PC-3 (cell line): ENCODE data around the gene RAB6C. TPM values are rescaled to one million over a fixed set of nuclear protein-coding genes. Genes with fewer than 3 reads are reported as not detected.
"Not testable (repeated sequence)": the region's sequence is repeated elsewhere in the genome, so short reads cannot be mapped to it uniquely, and the experiment has no call there.

Source experiments
- ATAC-seq: fragments of 200-7000 bp; cut with Tn5 transposase; 2 replicates; pipeline ENCODE4 v1.9.1; 2020; ENCODE audit warnings: mild to moderate bottlenecking, moderate library complexity
- BruUV-seq: library from RNA; stranded (reverse); fragments of 400-500 nt; replicated peaks from 2 replicates; lab custom pipeline; 2021; lab: Mats Ljungman, UMichigan
- CTCF ChIA-PET: fragments of 300-600 bp; sonication (Branson Sonifier 250); formaldehyde crosslinking; loops from one replicate; lab custom pipeline; 2022; ENCODE audit warnings: antibody characterized with exemption; lab: Charles Lee
- POLR2A ChIA-PET: fragments of 300-600 bp; sonication (Branson Sonifier 250); formaldehyde crosslinking; loops from one replicate; lab custom pipeline; 2022; ENCODE audit warnings: antibody characterized with exemption; ENCODE audit not compliant: unreplicated experiment; lab: Charles Lee
- DNase-seq: peaks from one replicate; pipeline ENCODE4 v3.0.0-alpha.2; 2015
- H2AFZ ChIP-seq: fragments of 300-600 bp; sonication (generic); 2 replicates; pipeline ENCODE4 v1.6.0; 2016; ENCODE audit warnings: antibody characterized with exemption, low read length
- H3F3A ChIP-seq: fragments of 300-600 bp; sonication (generic); one replicate; pipeline ENCODE4 v1.6.0; 2017; ENCODE audit warnings: antibody characterized with exemption, low read length, control low read depth, mild to moderate bottlenecking; ENCODE audit not compliant: unreplicated experiment
- H3K27ac ChIP-seq: fragments of 300-600 bp; sonication (generic); 2 replicates; pipeline ENCODE4 v1.5.1; 2016; ENCODE audit warnings: mild to moderate bottlenecking, low read length
- H3K27me3 ChIP-seq: fragments of 300-600 bp; sonication (generic); 2 replicates; pipeline ENCODE4 v1.6.1; 2016; ENCODE audit warnings: low read length, mixed read lengths
- H3K36me3 ChIP-seq: fragments of 300-600 bp; sonication (generic); 2 replicates; pipeline ENCODE4 v1.6.1; 2016; ENCODE audit warnings: low read depth, mixed run types, low read length, mixed read lengths
- H3K4me1 ChIP-seq: fragments of 300-600 bp; sonication (generic); 2 replicates; pipeline ENCODE4 v1.5.1; 2016; ENCODE audit warnings: low read length; ENCODE audit not compliant: insufficient read depth
- H3K4me2 ChIP-seq: fragments of 300-600 bp; sonication (generic); 2 replicates; pipeline ENCODE4 v1.6.0; 2016; ENCODE audit warnings: low read length
- H3K4me3 ChIP-seq: fragments of 300-600 bp; sonication (generic); 2 replicates; pipeline ENCODE4 v1.5.1; 2016; ENCODE audit warnings: mild to moderate bottlenecking, low read length, mixed read lengths
- H3K79me2 ChIP-seq: fragments of 300-600 bp; sonication (generic); 2 replicates; pipeline ENCODE4 v1.6.1; 2017; ENCODE audit warnings: low read length, mixed read lengths
- H3K9ac ChIP-seq: fragments of 300-600 bp; sonication (generic); 2 replicates; pipeline ENCODE4 v1.6.0; 2016; ENCODE audit warnings: mild to moderate bottlenecking, low read length
- H3K9me2 ChIP-seq: fragments of 300-600 bp; sonication (generic); replicated peaks from 2 replicates; pipeline ENCODE4 v1.6.1; 2016; ENCODE audit warnings: mixed run types, low read length, mixed read lengths
- H3K9me3 ChIP-seq: fragments of 300-600 bp; sonication (generic); 2 replicates; pipeline ENCODE4 v1.6.1; 2016; ENCODE audit warnings: low read length, mixed read lengths
- H4K20me1 ChIP-seq: fragments of 300-600 bp; sonication (generic); 2 replicates; pipeline ENCODE4 v1.6.1; 2016; ENCODE audit warnings: low read length, mixed read lengths
- EZH2 ChIP-seq: fragments of 300-600 bp; sonication (generic); IDR thresholded peaks from one replicate; pipeline ENCODE4 v1.6.1; 2017; ENCODE audit warnings: antibody characterized with exemption, mild to moderate bottlenecking, low read length; ENCODE audit not compliant: unreplicated experiment
- EZH2phosphoT487 ChIP-seq: fragments of 300-600 bp; sonication (generic); IDR thresholded peaks from 2 replicates; pipeline ENCODE4 v1.6.1; 2018; ENCODE audit warnings: mild to moderate bottlenecking, antibody characterized with exemption, low read length, borderline replicate concordance
- intact Hi-C: fragments of 100-400 bp; cut with micrococcal nuclease; formaldehyde crosslinking; loops from 2 replicates; pipeline ENCODE4 v1.9.0; 2023
- total RNA-seq: library from RNA; depleted of rRNA; stranded (reverse); fragments of >200 nt; gene quantifications from 2 replicates; pipeline ENCODE4 v1.2.3, GENCODE V29; 2014
- TF ChIP-seq, protein P1 (sequence below): fragments of 300-600 bp; sonication (generic); conservative IDR thresholded peaks from 2 replicates; pipeline ENCODE4 v1.5.1; 2017; ENCODE audit warnings: antibody characterized with exemption, low read depth, mild to moderate bottlenecking, low read length

Gene RAB6C
- total RNA-seq, 1 experiment from 2014 or later: 0.04 TPM

GRCh38 chr2:129975016-129975774, 4.3 kb upstream of the RAB6C start:
- H3F3A ChIP-seq: no peaks in the 10 kb centered on the region
- H2AFZ ChIP-seq: no peak overlapping the region
- no peak overlapping the region for H3K4me3 ChIP-seq
- CTCF ChIA-PET: no interaction called here
- no peaks in the 10 kb centered on the region for H4K20me1 ChIP-seq
- H3K4me2 ChIP-seq: no peak overlapping the region
- no TSS peak for BruUV-seq
- DNase-seq (no peak), ATAC-seq (no peak)
- TF ChIP-seq EZH2phosphoT487: no peak
- TF ChIP-seq EZH2: no peak
- TF ChIP-seq, protein P1, sequence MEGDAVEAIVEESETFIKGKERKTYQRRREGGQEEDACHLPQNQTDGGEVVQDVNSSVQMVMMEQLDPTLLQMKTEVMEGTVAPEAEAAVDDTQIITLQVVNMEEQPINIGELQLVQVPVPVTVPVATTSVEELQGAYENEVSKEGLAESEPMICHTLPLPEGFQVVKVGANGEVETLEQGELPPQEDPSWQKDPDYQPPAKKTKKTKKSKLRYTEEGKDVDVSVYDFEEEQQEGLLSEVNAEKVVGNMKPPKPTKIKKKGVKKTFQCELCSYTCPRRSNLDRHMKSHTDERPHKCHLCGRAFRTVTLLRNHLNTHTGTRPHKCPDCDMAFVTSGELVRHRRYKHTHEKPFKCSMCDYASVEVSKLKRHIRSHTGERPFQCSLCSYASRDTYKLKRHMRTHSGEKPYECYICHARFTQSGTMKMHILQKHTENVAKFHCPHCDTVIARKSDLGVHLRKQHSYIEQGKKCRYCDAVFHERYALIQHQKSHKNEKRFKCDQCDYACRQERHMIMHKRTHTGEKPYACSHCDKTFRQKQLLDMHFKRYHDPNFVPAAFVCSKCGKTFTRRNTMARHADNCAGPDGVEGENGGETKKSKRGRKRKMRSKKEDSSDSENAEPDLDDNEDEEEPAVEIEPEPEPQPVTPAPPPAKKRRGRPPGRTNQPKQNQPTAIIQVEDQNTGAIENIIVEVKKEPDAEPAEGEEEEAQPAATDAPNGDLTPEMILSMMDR: no peak
- H3K27ac ChIP-seq: no peak overlapping the region
- H3K9me2 ChIP-seq: no peaks in the 10 kb centered on the region
- H3K36me3 ChIP-seq: no peaks in the 10 kb centered on the region
- H3K9ac ChIP-seq: no peak overlapping the region
- H3K9me3 ChIP-seq: no peaks in the 10 kb centered on the region
- peaks cover 35% of the 10 kb centered on the region for H3K27me3 ChIP-seq
- intact Hi-C loops: no loop called here
- no peaks in the 10 kb centered on the region for H3K4me1 ChIP-seq
- no peaks in the 10 kb centered on the region for H3K79me2 ChIP-seq
- POLR2A ChIA-PET: no interaction called here

GRCh38 chr2:129976969-129977368, 2.5 kb upstream of the RAB6C start:
- H3K36me3 ChIP-seq, ATAC-seq, H3K9ac ChIP-seq, intact Hi-C loops, H3K4me1 ChIP-seq, H3K9me2 ChIP-seq, H4K20me1 ChIP-seq, CTCF ChIA-PET, H3F3A ChIP-seq, BruUV-seq, H3K4me3 ChIP-seq, H2AFZ ChIP-seq, H3K27ac ChIP-seq, H3K9me3 ChIP-seq, H3K4me2 ChIP-seq, H3K79me2 ChIP-seq, POLR2A ChIA-PET, DNase-seq: not testable (repeated sequence)
- peaks cover 40% of the 10 kb centered on the region for H3K27me3 ChIP-seq

GRCh38 chr2:129977986-129978385, 1.5 kb upstream of the RAB6C start:
- ATAC-seq (no peak), DNase-seq (no peak)
- Histone ChIP-seq H3K4me1 (no peaks in the 10 kb centered on the region), H3K79me2 (no peaks in the 10 kb centered on the region), H3K36me3 (no peaks in the 10 kb centered on the region), H2AFZ (no peak overlapping the region), H3K27ac (no peak overlapping the region), H3K27me3 (peaks cover 31% of the 10 kb centered on the region), H4K20me1 (no peaks in the 10 kb centered on the region), H3K9me3 (no peaks in the 10 kb centered on the region), H3F3A (no peaks in the 10 kb centered on the region), H3K4me2 (no peak overlapping the region), H3K4me3 (no peak overlapping the region), H3K9ac (no peak overlapping the region), H3K9me2 (no peaks in the 10 kb centered on the region)
- ChIA-PET CTCF (no interaction called here), POLR2A (no interaction called here)
- TF ChIP-seq EZH2: no peak
- no peak for TF ChIP-seq EZH2phosphoT487
- TF ChIP-seq, protein P1: no peak
- BruUV-seq: no TSS peak
- intact Hi-C loops: no loop called here

GRCh38 chr2:129980246-129980645, 780 bp downstream of the RAB6C start:
- ATAC-seq, H3K9me3 ChIP-seq, H3F3A ChIP-seq, H4K20me1 ChIP-seq, H3K9me2 ChIP-seq, H3K4me1 ChIP-seq, H3K9ac ChIP-seq, H3K4me2 ChIP-seq, H2AFZ ChIP-seq, H3K4me3 ChIP-seq, H3K79me2 ChIP-seq, CTCF ChIA-PET, intact Hi-C loops, BruUV-seq, H3K36me3 ChIP-seq, DNase-seq, POLR2A ChIA-PET, H3K27ac ChIP-seq: not testable (repeated sequence)
- peaks cover 25% of the 10 kb centered on the region for H3K27me3 ChIP-seq

GRCh38 chr2:129981689-129982088, 2.2 kb downstream of the RAB6C start:
- H2AFZ ChIP-seq, ATAC-seq, DNase-seq, H3K9me3 ChIP-seq, H3K27ac ChIP-seq, POLR2A ChIA-PET, intact Hi-C loops, H3K4me1 ChIP-seq, H3K4me2 ChIP-seq, BruUV-seq, H3K36me3 ChIP-seq, H3K79me2 ChIP-seq, H4K20me1 ChIP-seq, H3K9ac ChIP-seq, CTCF ChIA-PET, H3K9me2 ChIP-seq, H3K4me3 ChIP-seq, H3F3A ChIP-seq: not testable (repeated sequence)
- peaks cover 25% of the 10 kb centered on the region for H3K27me3 ChIP-seq
